Globus pallidus (tissue), 1 donor: Measurements from ENCODE around the gene MBOAT7.
A peak's percentile ranks its signal among the peaks of the same experiment; 100 is the strongest.
"Not testable (repeated sequence)": the region's sequence is repeated elsewhere in the genome, so short reads cannot be mapped to it uniquely, and the experiment has no call there.

Source experiments
- DNase-seq: peaks from one replicate; pipeline ENCODE4 v3.0.0-alpha.2; 2015; ENCODE audit warnings: low spot score

The MBOAT7 gene

GRCh38 chr19:54189145-54189734 lies at the start of gene MBOAT7:
Gene MBOAT7, minus strand, starts transcription at chr19:54189580. Its CDS starts 1,072 bp downstream, at chr19:54188508.
- DNase-seq, result no peak

- no peak for DNase-seq
Observed at GRCh38 chr19:54233941-54234340, 44.6 kb upstream of the MBOAT7 start.

- peak; percentile 90 for DNase-seq
Observed at GRCh38 chr19:54231077-54231931, 41.9 kb upstream of the MBOAT7 start.

- DNase-seq, result no peak
Observed at GRCh38 chr19:54230031-54230430, 40.7 kb upstream of the MBOAT7 start.

- no peak for DNase-seq
Observed at GRCh38 chr19:54229146-54229545, 39.8 kb upstream of the MBOAT7 start.

GRCh38 chr19:54224619-54225018 lies 35.2 kb upstream of the MBOAT7 start:
- DNase-seq, result not testable (repeated sequence)

- DNase-seq, result not testable (repeated sequence)
Observed at GRCh38 chr19:54223937-54224281, 34.5 kb upstream of the MBOAT7 start.

GRCh38 chr19:54223277-54223936 lies 34.0 kb upstream of the MBOAT7 start:
- not testable (repeated sequence) for DNase-seq

GRCh38 chr19:54222474-54223276 lies 33.3 kb upstream of the MBOAT7 start, which contains the start of gene LILRB3:
Gene LILRB3, minus strand, starts transcription at chr19:54223007. Its CDS starts 31 bp downstream, at chr19:54222976.
- DNase-seq, result not testable (repeated sequence)

- not testable (repeated sequence) for DNase-seq
Observed at GRCh38 chr19:54221947-54222346, 32.6 kb upstream of the MBOAT7 start.

GRCh38 chr19:54219702-54220101 lies 30.3 kb upstream of the MBOAT7 start:
- not testable (repeated sequence) for DNase-seq

GRCh38 chr19:54218960-54219661 lies 29.7 kb upstream of the MBOAT7 start:
- no peak for DNase-seq

GRCh38 chr19:54218259-54218658 lies 28.9 kb upstream of the MBOAT7 start:
- DNase-seq, result no peak

GRCh38 chr19:54217517-54218247 lies 28.3 kb upstream of the MBOAT7 start:
- not testable (repeated sequence) for DNase-seq

- DNase-seq, result no peak
Observed at GRCh38 chr19:54216869-54217268, 27.5 kb upstream of the MBOAT7 start.

- DNase-seq, result not testable (repeated sequence)
Observed at GRCh38 chr19:54214734-54215133, 25.4 kb upstream of the MBOAT7 start.

GRCh38 chr19:54214217-54214616 lies 24.8 kb upstream of the MBOAT7 start:
- not testable (repeated sequence) for DNase-seq

- DNase-seq, result no peak
Observed at GRCh38 chr19:54211235-54211634, 21.9 kb upstream of the MBOAT7 start.

- DNase-seq, result peak; percentile 87
Observed at GRCh38 chr19:54209811-54210494, 20.6 kb upstream of the MBOAT7 start.
